ENCODE measurements around the gene BATF3.

The BATF3 gene

GRCh38 chr1:212699104-212699624, 476 bp downstream of the BATF3 start:
- TF ChIP-seq CREB1 (IDR thresholded peaks at IDR 0.05; ENCODE audit: low read depth) = no peak
- TF ChIP-seq CEBPB (IDR thresholded peaks at IDR 0.05) = no peak
- no peak for TF ChIP-seq EGR1 (IDR thresholded peaks at IDR 0.05)
- TF ChIP-seq, protein P1, sequence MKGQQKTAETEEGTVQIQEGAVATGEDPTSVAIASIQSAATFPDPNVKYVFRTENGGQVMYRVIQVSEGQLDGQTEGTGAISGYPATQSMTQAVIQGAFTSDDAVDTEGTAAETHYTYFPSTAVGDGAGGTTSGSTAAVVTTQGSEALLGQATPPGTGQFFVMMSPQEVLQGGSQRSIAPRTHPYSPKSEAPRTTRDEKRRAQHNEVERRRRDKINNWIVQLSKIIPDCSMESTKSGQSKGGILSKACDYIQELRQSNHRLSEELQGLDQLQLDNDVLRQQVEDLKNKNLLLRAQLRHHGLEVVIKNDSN (IDR thresholded peaks at IDR 0.05) = peak; percentile 75
- no peak for TF ChIP-seq EP300 (IDR thresholded peaks at IDR 0.05; ENCODE audit: borderline replicate concordance)
- TF ChIP-seq TAF1 (IDR thresholded peaks at IDR 0.05; ENCODE audit: low read depth) = peak; percentile 45; the same call in 1 of the 2 replicates
- no peak for TF ChIP-seq TEAD4 (IDR thresholded peaks at IDR 0.05)
- TF ChIP-seq, protein P2, sequence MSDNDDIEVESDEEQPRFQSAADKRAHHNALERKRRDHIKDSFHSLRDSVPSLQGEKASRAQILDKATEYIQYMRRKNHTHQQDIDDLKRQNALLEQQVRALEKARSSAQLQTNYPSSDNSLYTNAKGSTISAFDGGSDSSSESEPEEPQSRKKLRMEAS (IDR thresholded peaks at IDR 0.05) = peak; percentile 86
- peak; percentile 7; the same call in 1 of the 2 replicates for TF ChIP-seq RAD21 (IDR thresholded peaks at IDR 0.05; ENCODE audit: low read depth)
- TF ChIP-seq, protein P3, sequence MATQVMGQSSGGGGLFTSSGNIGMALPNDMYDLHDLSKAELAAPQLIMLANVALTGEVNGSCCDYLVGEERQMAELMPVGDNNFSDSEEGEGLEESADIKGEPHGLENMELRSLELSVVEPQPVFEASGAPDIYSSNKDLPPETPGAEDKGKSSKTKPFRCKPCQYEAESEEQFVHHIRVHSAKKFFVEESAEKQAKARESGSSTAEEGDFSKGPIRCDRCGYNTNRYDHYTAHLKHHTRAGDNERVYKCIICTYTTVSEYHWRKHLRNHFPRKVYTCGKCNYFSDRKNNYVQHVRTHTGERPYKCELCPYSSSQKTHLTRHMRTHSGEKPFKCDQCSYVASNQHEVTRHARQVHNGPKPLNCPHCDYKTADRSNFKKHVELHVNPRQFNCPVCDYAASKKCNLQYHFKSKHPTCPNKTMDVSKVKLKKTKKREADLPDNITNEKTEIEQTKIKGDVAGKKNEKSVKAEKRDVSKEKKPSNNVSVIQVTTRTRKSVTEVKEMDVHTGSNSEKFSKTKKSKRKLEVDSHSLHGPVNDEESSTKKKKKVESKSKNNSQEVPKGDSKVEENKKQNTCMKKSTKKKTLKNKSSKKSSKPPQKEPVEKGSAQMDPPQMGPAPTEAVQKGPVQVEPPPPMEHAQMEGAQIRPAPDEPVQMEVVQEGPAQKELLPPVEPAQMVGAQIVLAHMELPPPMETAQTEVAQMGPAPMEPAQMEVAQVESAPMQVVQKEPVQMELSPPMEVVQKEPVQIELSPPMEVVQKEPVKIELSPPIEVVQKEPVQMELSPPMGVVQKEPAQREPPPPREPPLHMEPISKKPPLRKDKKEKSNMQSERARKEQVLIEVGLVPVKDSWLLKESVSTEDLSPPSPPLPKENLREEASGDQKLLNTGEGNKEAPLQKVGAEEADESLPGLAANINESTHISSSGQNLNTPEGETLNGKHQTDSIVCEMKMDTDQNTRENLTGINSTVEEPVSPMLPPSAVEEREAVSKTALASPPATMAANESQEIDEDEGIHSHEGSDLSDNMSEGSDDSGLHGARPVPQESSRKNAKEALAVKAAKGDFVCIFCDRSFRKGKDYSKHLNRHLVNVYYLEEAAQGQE (IDR thresholded peaks at IDR 0.05; ENCODE audit: low read depth) = no peak
- 0 out of 2 replicates have a peak, but pooled peaks have one; percentile 17 for TF ChIP-seq TCF12 (IDR thresholded peaks at IDR 0.05; ENCODE audit: low read depth)
- TF ChIP-seq FOXM1 (IDR thresholded peaks at IDR 0.05; ENCODE audit: borderline replicate concordance, low read depth) = no peak
- no peak for TF ChIP-seq YY1 (IDR thresholded peaks at IDR 0.05; ENCODE audit: low read depth)
- no peak for TF ChIP-seq NFIC (IDR thresholded peaks at IDR 0.05)
- TF ChIP-seq ZBTB7A (IDR thresholded peaks at IDR 0.05; ENCODE audit: low read depth) = 0 out of 2 replicates have a peak, but pooled peaks have one; percentile 33

- TF ChIP-seq EGR1 (IDR thresholded peaks at IDR 0.05) (no peak), CEBPB (IDR thresholded peaks at IDR 0.05) (no peak), TCF12 (IDR thresholded peaks at IDR 0.05; ENCODE audit: low read depth) (no peak)
These were observed 1.1 kb downstream of the BATF3 start for GRCh38 chr1:212698467-212699103.

- TF ChIP-seq TEAD4 (IDR thresholded peaks at IDR 0.05) (no peak), EGR1 (IDR thresholded peaks at IDR 0.05) (no peak), CREB1 (IDR thresholded peaks at IDR 0.05; ENCODE audit: low read depth) (no peak), TAF1 (IDR thresholded peaks at IDR 0.05; ENCODE audit: low read depth) (no peak)
These were observed 2.8 kb downstream of the BATF3 start for GRCh38 chr1:212696721-212697331.

DNA sequence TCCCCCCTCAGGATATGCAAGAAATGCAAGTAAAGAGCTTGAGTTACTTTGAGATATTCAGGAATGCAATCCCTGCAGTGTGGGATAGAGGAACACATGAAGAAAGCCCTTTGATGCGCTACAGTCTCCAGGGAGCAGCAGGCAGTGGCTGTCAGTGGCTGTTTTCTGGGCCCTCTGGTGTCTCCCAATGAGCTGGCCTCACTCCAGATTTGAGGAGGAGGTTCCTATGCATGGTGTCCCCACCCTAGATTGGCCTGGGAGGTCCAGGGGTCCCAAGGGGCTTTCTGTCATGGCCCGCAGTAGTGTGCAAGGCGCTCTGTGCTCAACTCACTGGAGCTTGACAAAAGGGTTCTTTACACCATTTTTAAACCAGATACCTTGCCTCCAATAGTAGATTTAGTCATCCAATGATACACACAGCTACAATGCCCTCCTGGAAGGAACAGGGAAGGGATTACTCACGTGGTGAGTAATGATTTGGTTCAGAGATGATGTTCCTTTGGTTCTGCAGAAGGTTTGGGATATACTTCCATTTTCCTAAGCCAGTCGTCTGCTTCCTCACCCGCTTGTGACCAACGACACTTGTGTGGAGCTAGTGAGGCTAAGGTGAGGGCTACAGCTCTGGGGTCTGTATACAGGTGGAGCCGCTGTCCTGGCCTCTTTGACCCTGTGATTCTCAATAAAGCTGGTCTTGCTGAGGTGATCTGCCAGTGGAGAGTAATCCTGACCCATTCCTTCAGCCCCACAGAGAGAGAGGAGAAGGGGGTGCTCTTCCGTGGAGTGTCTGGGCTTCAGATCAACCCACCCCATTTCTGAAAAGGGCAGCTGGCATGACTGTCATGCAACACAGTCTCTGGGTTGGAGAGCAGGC, 6.6 kb downstream of the BATF3 start:
- TF ChIP-seq TAF1 (IDR thresholded peaks at IDR 0.05; ENCODE audit: low read depth) = no peak
- TF ChIP-seq, protein P3 (IDR thresholded peaks at IDR 0.05; ENCODE audit: low read depth) = no peak

GRCh38 chr1:212691561-212692071, 8.0 kb downstream of the BATF3 start:
- TF ChIP-seq TAF1 (IDR thresholded peaks at IDR 0.05; ENCODE audit: low read depth) (no peak), TEAD4 (IDR thresholded peaks at IDR 0.05) (no peak), EGR1 (IDR thresholded peaks at IDR 0.05) (no peak), ZBTB7A (IDR thresholded peaks at IDR 0.05; ENCODE audit: low read depth) (no peak), CREB1 (IDR thresholded peaks at IDR 0.05; ENCODE audit: low read depth) (no peak), NFIC (IDR thresholded peaks at IDR 0.05) (no peak), RAD21 (IDR thresholded peaks at IDR 0.05; ENCODE audit: low read depth) (no peak)
- TF ChIP-seq, protein P1 (IDR thresholded peaks at IDR 0.05) = no peak
